H9 (cell line): ENCODE results near the gene UVSSA. TPM values are rescaled to one million over a fixed set of nuclear protein-coding genes. Genes with fewer than 3 reads are reported as not detected.

Source experiments
- DNase-seq: peaks from one replicate; pipeline ENCODE4 v3.0.0-alpha.2; 2017
- H2AFZ ChIP-seq: one replicate; pipeline ENCODE4 v1.6.1; 2013; ENCODE audit warnings: mild to moderate bottlenecking, low read length, control low read depth, moderate library complexity
- H2AK5ac ChIP-seq: 2 replicates; pipeline ENCODE4 v1.6.1; 2013; ENCODE audit warnings: low read length, control low read depth, mixed read lengths; ENCODE audit not compliant: insufficient read length
- H2BK120ac ChIP-seq: one replicate; pipeline ENCODE4 v1.6.1; 2013; ENCODE audit warnings: low read depth, mild to moderate bottlenecking, low read length, control low read depth, inconsistent platforms; ENCODE audit not compliant: poor library complexity, severe bottlenecking
- H2BK12ac ChIP-seq: 2 replicates; pipeline ENCODE4 v1.6.1; 2013; ENCODE audit warnings: low read length, control low read depth, mixed read lengths, low read depth; ENCODE audit not compliant: insufficient read length
- H2BK15ac ChIP-seq: 2 replicates; pipeline ENCODE4 v1.6.1; 2013; ENCODE audit warnings: low read depth, low read length, control low read depth
- H2BK20ac ChIP-seq: one replicate; pipeline ENCODE4 v1.6.1; 2013; ENCODE audit warnings: low read depth, mild to moderate bottlenecking, low read length, control low read depth, inconsistent platforms; ENCODE audit not compliant: poor library complexity, severe bottlenecking
- H2BK5ac ChIP-seq: 2 replicates; pipeline ENCODE4 v1.6.1; 2013; ENCODE audit warnings: low read length, control low read depth, mixed read lengths; ENCODE audit not compliant: insufficient read length
- H3K14ac ChIP-seq: 2 replicates; pipeline ENCODE4 v1.6.1; 2013; ENCODE audit warnings: low read length, control low read depth; ENCODE audit not compliant: insufficient read depth
- H3K18ac ChIP-seq: 2 replicates; pipeline ENCODE4 v1.6.1; 2013; ENCODE audit warnings: low read depth, mild to moderate bottlenecking, mixed read lengths, low read length, control low read depth; ENCODE audit not compliant: insufficient read length
- H3K23ac ChIP-seq: 2 replicates; pipeline ENCODE4 v1.6.1; 2013; ENCODE audit warnings: low read length, control low read depth, mixed read lengths, low read depth; ENCODE audit not compliant: insufficient read length
- H3K23me2 ChIP-seq: 2 replicates; pipeline ENCODE4 v1.6.1; 2013; ENCODE audit warnings: low read depth, mild to moderate bottlenecking, mixed read lengths, low read length, control low read depth; ENCODE audit not compliant: insufficient read length, poor library complexity, severe bottlenecking
- H3K27ac ChIP-seq: 2 replicates; pipeline ENCODE4 v1.5.1; 2013; ENCODE audit warnings: low read length, control low read depth, mixed read lengths, low read depth; ENCODE audit not compliant: insufficient read length
- H3K27me3 ChIP-seq: 2 replicates; pipeline ENCODE4 v1.6.1; 2013; ENCODE audit warnings: low read length, control low read depth, inconsistent platforms; ENCODE audit not compliant: insufficient read depth
- H3K4ac ChIP-seq: 2 replicates; pipeline ENCODE4 v1.6.1; 2013; ENCODE audit warnings: low read depth, mild to moderate bottlenecking, control low read depth, inconsistent platforms, low read length, moderate library complexity
- H3K4me1 ChIP-seq: 2 replicates; pipeline ENCODE4 v1.6.1; 2013; ENCODE audit warnings: low read length, control low read depth, inconsistent platforms; ENCODE audit not compliant: insufficient read depth
- H3K4me2 ChIP-seq: 2 replicates; pipeline ENCODE4 v1.6.1; 2013; ENCODE audit warnings: low read length, control low read depth, mixed read lengths; ENCODE audit not compliant: insufficient read length, insufficient read depth
- H3K56ac ChIP-seq: 2 replicates; pipeline ENCODE4 v1.6.1; 2013; ENCODE audit warnings: low read depth, mild to moderate bottlenecking, mixed read lengths, low read length, control low read depth; ENCODE audit not compliant: insufficient read length
- H3K79me1 ChIP-seq: 2 replicates; pipeline ENCODE4 v1.6.1; 2013; ENCODE audit warnings: low read depth, mild to moderate bottlenecking, moderate library complexity, low read length, control low read depth, inconsistent platforms; ENCODE audit not compliant: insufficient read depth, poor library complexity, severe bottlenecking
- H3K79me2 ChIP-seq: 2 replicates; pipeline ENCODE4 v1.6.1; 2013; ENCODE audit warnings: low read length, control low read depth, inconsistent platforms; ENCODE audit not compliant: insufficient read depth
- H3K9ac ChIP-seq: 2 replicates; pipeline ENCODE4 v1.6.1; 2013; ENCODE audit warnings: low read length, control low read depth, mixed read lengths; ENCODE audit not compliant: insufficient read length; ENCODE audit errors: extremely low read depth
- H3K9me3 ChIP-seq: one replicate; pipeline ENCODE4 v1.6.1; 2013; ENCODE audit warnings: low read depth, low read length, inconsistent platforms; ENCODE audit not compliant: control insufficient read depth
- H3T11ph ChIP-seq: one replicate; pipeline ENCODE4 v1.6.1; 2013; ENCODE audit warnings: mild to moderate bottlenecking, low read length, control low read depth, inconsistent platforms
- H4K20me1 ChIP-seq: one replicate; pipeline ENCODE4 v1.6.1; 2013; ENCODE audit not compliant: control insufficient read depth, insufficient read length, insufficient read depth
- H4K5ac ChIP-seq: 2 replicates; pipeline ENCODE4 v1.6.1; 2013; ENCODE audit warnings: low read depth, mild to moderate bottlenecking, mixed read lengths, low read length, control low read depth; ENCODE audit not compliant: insufficient read length
- H4K8ac ChIP-seq: replicated peaks from 2 replicates; pipeline ENCODE4 v1.6.1; 2013; ENCODE audit warnings: low read length, control low read depth, mixed read lengths, low read depth; ENCODE audit not compliant: insufficient read length
- H4K91ac ChIP-seq: 2 replicates; pipeline ENCODE4 v1.6.1; 2013; ENCODE audit warnings: low read depth, mild to moderate bottlenecking, moderate library complexity, mixed read lengths, low read length, control low read depth; ENCODE audit not compliant: insufficient read length
- H3K27ac Mint-ChIP-seq, 3 experiments: 2 replicates in 2 of 3; 3 replicates in 1 of 3; pipeline ENCODE4 v1.8.0; 2020 to 2021; ENCODE audit warnings: mixed read lengths in 3 of 3, mild to moderate bottlenecking in 1 of 3, moderate library complexity in 1 of 3
- H3K27me3 Mint-ChIP-seq: 2 replicates; pipeline ENCODE4 v1.8.0; 2021; ENCODE audit warnings: low read depth, mild to moderate bottlenecking, moderate library complexity, mixed read lengths
- H3K36me3 Mint-ChIP-seq, 3 experiments: 2 replicates in 2 of 3; 3 replicates in 1 of 3; pipeline ENCODE4 v1.8.0; 2020 to 2021; ENCODE audit warnings: low read depth in 3 of 3, mixed read lengths in 3 of 3; ENCODE audit not compliant: insufficient read depth in 1 of 3
- H3K4me1 Mint-ChIP-seq, 2 experiments: 2 replicates each; pipeline ENCODE4 v1.8.0; 2020; ENCODE audit warnings: mixed read lengths in 2 of 2
- H3K4me3 Mint-ChIP-seq, 2 experiments: 2 replicates in 1 of 2; 3 replicates in 1 of 2; pipeline ENCODE4 v1.8.0; 2020 to 2021; ENCODE audit warnings: mild to moderate bottlenecking in 2 of 2, mixed read lengths in 2 of 2, moderate library complexity in 1 of 2
- H3K9me3 Mint-ChIP-seq, 2 experiments: 2 replicates in 1 of 2; 3 replicates in 1 of 2; pipeline ENCODE4 v1.8.0; 2020; ENCODE audit warnings: mild to moderate bottlenecking in 2 of 2, mixed read lengths in 2 of 2, moderate library complexity in 1 of 2
- CTCF ChIP-seq: fragments of 200-600 bp; sonication (generic); conservative IDR thresholded peaks from 3 replicates; pipeline ENCODE4 v1.8.0; 2021; ENCODE audit warnings: antibody characterized with exemption, mild to moderate bottlenecking
- WGBS: extraction: QIAGEN DNeasy Blood & Tissue Kit; methylation state at CpG from one replicate; pipeline ENCODE4 v1.1.7; 2013; ENCODE audit warnings: missing lambda C conversion rate, low lambda C conversion rate, mixed read lengths; ENCODE audit not compliant: insufficient read length; ENCODE audit errors: extremely low coverage; 5-methylcytosine and 5-hydroxymethylcytosine counted together
- total RNA-seq: library from RNA; stranded (reverse); gene quantifications from 2 replicates; pipeline ENCODE4 v1.2.1, GENCODE V29; 2021

UVSSA gene
- total RNA-seq, 1 experiment from 2014 or later, result 15.9 TPM

- Histone ChIP-seq H3K9me3 (no peaks in the 10 kb centered on the region), H3K27me3 (no peaks in the 10 kb centered on the region), H3K4me2 (no peak overlapping the region), H3K23me2 (no peaks in the 10 kb centered on the region), H3K56ac (no peak overlapping the region), H3K79me1 (no peaks in the 10 kb centered on the region), H2BK120ac (no peak overlapping the region), H3K23ac (no peak overlapping the region), H3K9ac (no peak overlapping the region), H2BK12ac (no peak overlapping the region), H2BK5ac (no peak overlapping the region), H2BK20ac (no peak overlapping the region), H4K5ac (no peak overlapping the region), H3K4me1 (no peaks in the 10 kb centered on the region), H3K27ac (no peak overlapping the region), H3K4ac (no peak overlapping the region), H2AK5ac (no peak overlapping the region), H2AFZ (no peak overlapping the region), H3K14ac (no peak overlapping the region; the same call in 1 of the 2 replicates), H3T11ph (no peak overlapping the region), H3K18ac (no peak overlapping the region), H4K20me1 (no peaks in the 10 kb centered on the region), H4K91ac (no peak overlapping the region), H2BK15ac (no peak overlapping the region), H4K8ac (no peak overlapping the region), H3K79me2 (no peaks in the 10 kb centered on the region)
- TF ChIP-seq CTCF, result no peak
- H3K27me3 Mint-ChIP-seq, result no peaks in the 10 kb centered on the region
- no CpG with 5 or more reads among the region's 10 CpGs for WGBS
- no peak overlapping the region for H3K27ac Mint-ChIP-seq
- no peaks in the 10 kb centered on the region for H3K9me3 Mint-ChIP-seq
- peaks cover 4 to 5% of the 10 kb centered on the region in 2 experiments; a peak in 1 of 4 replicates for H3K4me1 Mint-ChIP-seq
- no peak overlapping the region for H3K4me3 Mint-ChIP-seq
- H3K36me3 Mint-ChIP-seq, result peaks cover 2 to 5% (median 5%) of the 10 kb centered on the region in 3 experiments; a peak in 6 of 7 replicates
- DNase-seq, result no peak
Observed at GRCh38 chr4:1367936-1368289, 20.9 kb downstream of the UVSSA start.
